ENCODE data around the gene RIMS4. TPM values are rescaled to one million over a fixed set of nuclear protein-coding genes. Genes with fewer than 3 reads are reported as not detected.

Gene RIMS4
- total and polyA plus RNA-seq, 2 donors (not counting 1 experiment from before 2014, with no cell fraction given): not detected

DNA sequence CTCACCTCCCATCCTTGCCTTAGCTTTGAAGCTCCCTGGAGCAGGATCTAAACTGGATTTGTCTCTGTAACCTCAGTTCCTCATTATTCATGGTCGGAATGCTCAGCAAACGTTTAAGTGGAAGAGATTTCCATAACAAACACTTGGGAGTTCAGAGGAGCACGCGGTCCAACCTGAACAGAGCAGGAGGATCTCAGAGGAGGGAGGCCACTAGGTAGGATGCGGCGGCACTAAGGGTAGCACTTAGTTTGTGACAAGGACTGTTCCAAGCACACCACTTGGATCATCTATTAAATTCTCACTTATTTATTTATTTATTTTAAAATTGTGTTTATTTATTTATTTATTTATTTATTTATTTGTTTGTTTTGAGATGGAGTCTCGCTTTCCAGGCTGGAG lies 108.5 kb downstream of the RIMS4 start:
- CTCF ChIA-PET: interaction anchor here (0.6 to 1.9 kb wide), 2 partner anchors 16 to 17 kb away, joined by 3 to 4 read pairs; no protein-coding TSS in a partner anchor
- peaks cover 0 to 7% (median 0%) of the 10 kb centered on the region in 4 experiments for H3K27me3 ChIP-seq (replicated peaks in 1 of 4; ENCODE audit: control extremely low read depth in 1 of 4, control insufficient read depth in 3 of 4, insufficient read depth in 4 of 4, low read length in 3 of 4)

More for the DNA sequence above, 108.5 kb downstream of the RIMS4 start:
- Mint-ChIP-seq H3K27ac (no peak overlapping the region), H3K4me1 (peaks cover 18% of the 10 kb centered on the region), H3K4me3 (no peak overlapping the region), H3K9me3 (ENCODE audit: insufficient read depth) (no peaks in the 10 kb centered on the region), H3K27me3 (peaks cover 5% of the 10 kb centered on the region)
- intact Hi-C loops (cut with micrococcal nuclease): no loop called here
- Histone ChIP-seq H3K79me2 (ENCODE audit: control insufficient read depth, insufficient read depth, low read length) (no peaks in the 10 kb centered on the region), H3K4me2 (replicated peaks; ENCODE audit: low read depth, low read length, poor library complexity, severe bottlenecking) (no peak overlapping the region), H3K9ac (ENCODE audit: low read length) (no peak overlapping the region), H2AFZ (ENCODE audit: insufficient read depth, low read depth, low read length, poor library complexity, severe bottlenecking) (no peak overlapping the region), H3K27ac (ENCODE audit: low read length in 2 of 2) (no peak overlapping the region), H3K9me3 (ENCODE audit: control extremely low read depth in 1 of 3, control insufficient read depth in 2 of 3, insufficient read depth in 1 of 3, low read length in 2 of 3) (no peaks in the 10 kb centered on the region), H3K4me1 (ENCODE audit: control insufficient read depth in 2 of 2, insufficient read depth in 2 of 2, low read length in 2 of 2) (peaks cover 7 to 11% of the 10 kb centered on the region in 2 donors), H3K4me3 (ENCODE audit: control extremely low read depth in 1 of 5, extremely low read depth in 1 of 5, insufficient read depth in 1 of 5, low read depth in 2 of 5, low read length in 4 of 5) (no peak overlapping the region), H4K20me1 (ENCODE audit: control insufficient read depth, insufficient read depth, low read length, poor library complexity, severe bottlenecking) (no peaks in the 10 kb centered on the region), H3K36me3 (replicated peaks in 1 of 2; ENCODE audit: control extremely low read depth in 1 of 2, control insufficient read depth in 1 of 2, extremely low read depth in 1 of 2, insufficient read depth in 2 of 2, low read length in 1 of 2) (no peaks in the 10 kb centered on the region)
- 95% methylated on average over 4 of the region's 7 CpGs for WGBS (ENCODE audit: insufficient coverage)
- ATAC-seq (ENCODE audit: low read depth) (no peak), DNase-seq (no peak)
- TF ChIP-seq, protein P1, sequence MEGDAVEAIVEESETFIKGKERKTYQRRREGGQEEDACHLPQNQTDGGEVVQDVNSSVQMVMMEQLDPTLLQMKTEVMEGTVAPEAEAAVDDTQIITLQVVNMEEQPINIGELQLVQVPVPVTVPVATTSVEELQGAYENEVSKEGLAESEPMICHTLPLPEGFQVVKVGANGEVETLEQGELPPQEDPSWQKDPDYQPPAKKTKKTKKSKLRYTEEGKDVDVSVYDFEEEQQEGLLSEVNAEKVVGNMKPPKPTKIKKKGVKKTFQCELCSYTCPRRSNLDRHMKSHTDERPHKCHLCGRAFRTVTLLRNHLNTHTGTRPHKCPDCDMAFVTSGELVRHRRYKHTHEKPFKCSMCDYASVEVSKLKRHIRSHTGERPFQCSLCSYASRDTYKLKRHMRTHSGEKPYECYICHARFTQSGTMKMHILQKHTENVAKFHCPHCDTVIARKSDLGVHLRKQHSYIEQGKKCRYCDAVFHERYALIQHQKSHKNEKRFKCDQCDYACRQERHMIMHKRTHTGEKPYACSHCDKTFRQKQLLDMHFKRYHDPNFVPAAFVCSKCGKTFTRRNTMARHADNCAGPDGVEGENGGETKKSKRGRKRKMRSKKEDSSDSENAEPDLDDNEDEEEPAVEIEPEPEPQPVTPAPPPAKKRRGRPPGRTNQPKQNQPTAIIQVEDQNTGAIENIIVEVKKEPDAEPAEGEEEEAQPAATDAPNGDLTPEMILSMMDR (IDR thresholded peaks at IDR 0.05): no peak
- no peak for TF ChIP-seq EZH2 (IDR thresholded peaks at IDR 0.05; ENCODE audit: borderline replicate concordance, insufficient read depth, low read depth, low read length, poor library complexity, severe bottlenecking)
- POLR2A ChIA-PET: no interaction called here

Other genes starting within 250 kb of the RIMS4 start
- 117 and 128 TPM in 2 replicates for gene PKIG, start 228.0 kb downstream of the RIMS4 start, total RNA-seq
- 161 and 168 TPM in 2 replicates for gene PKIG, start 228.0 kb downstream of the RIMS4 start, polyA plus RNA-seq
- 34.2 and 34.3 TPM in 2 replicates for gene ADA, start 158.8 kb downstream of the RIMS4 start, total RNA-seq
- 10.0 and 13.0 TPM in 2 replicates for gene ADA, start 158.8 kb downstream of the RIMS4 start, polyA plus RNA-seq
- gene CCN5, start 95.2 kb downstream of the RIMS4 start, total RNA-seq: not detected in 2 replicates
- gene CCN5, start 95.2 kb downstream of the RIMS4 start, polyA plus RNA-seq: not detected in 2 replicates
- gene KCNK15, start 64.7 kb downstream of the RIMS4 start, total RNA-seq: 0.17 TPM in 1 of 2 replicates, not detected in the other
- not detected in 2 replicates for gene KCNK15, start 64.7 kb downstream of the RIMS4 start, polyA plus RNA-seq
- 200 and 205 TPM in 2 replicates for gene YWHAB, start 75.2 kb upstream of the RIMS4 start, total RNA-seq
- 80.3 and 99.9 TPM in 2 replicates for gene YWHAB, start 75.2 kb upstream of the RIMS4 start, polyA plus RNA-seq
- gene PABPC1L, start 99.5 kb upstream of the RIMS4 start, total RNA-seq: 100 and 105 TPM in 2 replicates
- gene PABPC1L, start 99.5 kb upstream of the RIMS4 start, polyA plus RNA-seq: 295 and 323 TPM in 2 replicates
- 21.8 and 21.9 TPM in 2 replicates for gene TOMM34, start 149.9 kb upstream of the RIMS4 start, total RNA-seq
- gene TOMM34, start 149.9 kb upstream of the RIMS4 start, polyA plus RNA-seq: 17.5 and 19.1 TPM in 2 replicates
- 323 and 324 TPM in 2 replicates for gene STK4, start 156.0 kb upstream of the RIMS4 start, total RNA-seq
- 38.9 and 66.0 TPM in 2 replicates for gene STK4, start 156.0 kb upstream of the RIMS4 start, polyA plus RNA-seq

Data from B cell (primary cell).